Neutrophil (primary cell): Measurements from ENCODE around the gene MSH5.

ENCODE experiments used
- H3K27ac ChIP-seq: fragments of 200-600 bp; sonication (generic); 2 replicates; pipeline ENCODE4 v1.5.1; 2016; ENCODE audit warnings: mild to moderate bottlenecking, moderate library complexity
- H3K27me3 ChIP-seq: fragments of 200-600 bp; sonication (generic); 2 replicates; pipeline ENCODE4 v1.6.0; 2016; ENCODE audit warnings: mild to moderate bottlenecking
- H3K36me3 ChIP-seq: fragments of 200-600 bp; sonication (generic); 2 replicates; pipeline ENCODE4 v1.5.1; 2017
- H3K4me1 ChIP-seq, 2 experiments: fragments of 200-600 bp in 1 of 2; sonication (generic) in 1 of 2; 1 replicate in 1 of 2; 2 replicates in 1 of 2; pipeline versions ENCODE4 v1.5.1 to v1.6.1; 2013 to 2016; ENCODE audit warnings: low read depth in 1 of 2, low read length in 1 of 2, mild to moderate bottlenecking in 1 of 2, moderate library complexity in 1 of 2; ENCODE audit not compliant: control insufficient read depth in 1 of 2, insufficient read depth in 1 of 2
- H3K4me3 ChIP-seq, 2 experiments: fragments of 200-600 bp in 1 of 2; sonication (generic) in 1 of 2; 1 replicate in 1 of 2; 2 replicates in 1 of 2; pipeline ENCODE4 v1.5.1; 2013 to 2016; ENCODE audit warnings: low read depth in 1 of 2, low read length in 1 of 2, mild to moderate bottlenecking in 1 of 2, moderate library complexity in 1 of 2
- H3K9me3 ChIP-seq: fragments of 200-600 bp; sonication (generic); 2 replicates; pipeline ENCODE4 v1.5.1; 2016
- CTCF ChIP-seq: fragments of 200-600 bp; sonication (generic); IDR thresholded peaks from 2 replicates; pipeline ENCODE4 v1.5.1; 2016; ENCODE audit warnings: antibody characterized with exemption

Gene MSH5

DNA sequence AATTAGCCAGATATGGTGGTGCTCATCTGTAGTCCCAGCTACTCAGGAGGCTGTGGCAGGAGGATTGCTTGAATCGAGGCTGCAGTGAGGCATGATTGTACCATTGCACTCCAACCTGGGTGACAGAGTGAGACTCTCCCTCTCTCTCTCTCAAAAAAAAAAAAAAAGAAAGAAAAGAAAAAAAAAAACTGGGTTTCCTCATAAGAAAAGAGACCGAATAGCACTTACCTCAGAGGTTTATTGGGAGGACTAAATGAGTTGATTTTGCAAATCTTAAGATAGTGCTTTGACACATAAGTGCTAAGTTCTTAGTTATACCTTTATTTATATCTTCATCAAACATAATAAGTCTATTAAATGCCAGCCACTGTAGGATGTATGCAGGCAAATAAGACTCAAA lies 31.1 kb downstream of the MSH5 start:
- H3K27ac ChIP-seq = no peak overlapping the region
- H3K27me3 ChIP-seq = no peaks in the 10 kb centered on the region
- no peak for TF ChIP-seq CTCF
- H3K4me3 ChIP-seq = no peak overlapping the region
- H3K4me1 ChIP-seq = peaks cover 26 to 27% of the 10 kb centered on the region in 2 experiments
- H3K9me3 ChIP-seq = no peaks in the 10 kb centered on the region
- H3K36me3 ChIP-seq = no peaks in the 10 kb centered on the region

DNA sequence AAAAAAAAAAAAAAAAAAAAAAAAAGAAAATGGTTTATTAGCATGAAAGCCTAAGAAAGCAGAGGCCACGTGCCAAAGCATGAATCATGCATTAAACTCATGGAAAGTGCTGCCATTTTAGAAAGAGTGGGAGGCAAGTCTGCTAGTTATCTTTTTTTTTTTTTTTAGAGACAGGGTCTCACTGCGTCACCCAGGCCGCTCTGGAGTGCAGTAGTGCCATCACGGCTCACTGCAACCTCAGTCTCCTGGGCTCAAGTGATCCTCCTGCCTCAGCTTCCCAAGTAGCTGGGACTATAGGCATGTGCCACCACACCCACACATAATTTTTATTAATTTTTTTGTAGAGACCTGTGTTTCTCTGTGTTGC lies 32.2 kb downstream of the MSH5 start:
- no peak overlapping the region for H3K27ac ChIP-seq
- no peak overlapping the region for H3K4me3 ChIP-seq
- no peaks in the 10 kb centered on the region for H3K9me3 ChIP-seq
- no peaks in the 10 kb centered on the region for H3K36me3 ChIP-seq
- no peak for TF ChIP-seq CTCF
- H3K4me1 ChIP-seq = peaks cover 26 to 33% of the 10 kb centered on the region in 2 experiments
- H3K27me3 ChIP-seq = peaks cover 5% of the 10 kb centered on the region

GRCh38 chr6:31775184-31775583 lies 35.4 kb downstream of the MSH5 start:
- Histone ChIP-seq H3K4me1 (peaks cover 4 to 11% of the 10 kb centered on the region in 2 experiments), H3K36me3 (peaks cover 11% of the 10 kb centered on the region), H3K4me3 (no peak overlapping the region), H3K9me3 (no peaks in the 10 kb centered on the region), H3K27ac (no peak overlapping the region), H3K27me3 (peaks cover 5% of the 10 kb centered on the region)
- no peak for TF ChIP-seq CTCF

DNA sequence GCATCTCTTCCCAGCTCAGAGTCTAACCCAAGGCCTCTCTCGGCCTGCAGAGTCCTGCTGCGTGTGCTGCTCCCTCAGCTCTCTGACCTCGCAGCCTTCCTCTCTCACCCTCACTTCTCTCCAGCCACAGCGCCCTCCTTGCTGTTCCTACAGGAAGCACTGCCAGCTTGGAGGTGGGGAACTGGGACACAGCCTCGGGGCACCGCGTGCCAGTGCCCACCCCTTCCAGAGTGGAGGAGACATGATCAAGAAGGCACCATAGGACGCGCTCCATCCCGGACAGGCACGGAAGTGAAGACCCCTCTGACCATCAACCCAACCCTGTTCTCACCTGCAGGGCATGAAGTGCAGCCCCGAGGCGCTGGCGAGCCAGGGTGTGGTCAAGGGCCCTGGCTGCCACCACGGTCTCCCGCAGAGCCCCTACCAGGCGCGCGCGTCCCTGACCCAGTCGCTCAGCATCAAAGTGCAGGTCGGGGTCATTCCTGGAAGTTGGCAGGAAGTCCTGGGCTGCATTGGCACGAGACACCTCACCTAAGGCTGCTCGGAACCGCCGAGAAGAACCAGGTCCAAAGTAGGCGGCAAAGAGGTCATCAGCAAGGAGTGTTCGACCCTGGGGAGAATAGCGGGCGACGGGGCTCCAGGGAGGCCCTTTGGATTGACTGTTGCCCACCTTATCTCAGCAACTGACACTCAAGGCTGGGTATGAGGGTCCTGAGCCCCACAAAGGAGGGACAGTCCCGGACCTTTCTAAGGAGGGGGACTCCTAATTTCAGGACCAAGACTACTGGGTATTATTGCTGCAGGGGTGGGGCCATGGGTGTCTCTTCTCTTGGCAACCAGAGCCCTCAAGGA lies 36.1 kb downstream of the MSH5 start:
- H3K4me3 ChIP-seq = no peak overlapping the region
- H3K36me3 ChIP-seq = peaks cover 14% of the 10 kb centered on the region
- H3K27ac ChIP-seq = no peak overlapping the region
- H3K4me1 ChIP-seq = peaks cover 4 to 11% of the 10 kb centered on the region in 2 experiments
- TF ChIP-seq CTCF = no peak
- no peaks in the 10 kb centered on the region for H3K9me3 ChIP-seq
- peaks cover 5% of the 10 kb centered on the region for H3K27me3 ChIP-seq

GRCh38 chr6:31776485-31776988 lies 36.7 kb downstream of the MSH5 start:
- TF ChIP-seq CTCF = no peak
- Histone ChIP-seq H3K9me3 (no peaks in the 10 kb centered on the region), H3K27ac (peak overlapping the region; percentile 59), H3K27me3 (peaks cover 5% of the 10 kb centered on the region), H3K36me3 (peaks cover 19% of the 10 kb centered on the region), H3K4me1 (peaks cover 4 to 11% of the 10 kb centered on the region in 2 experiments), H3K4me3 (peak overlapping the region in 1 of 2 experiments; percentile 52)
